ENCODE measurements around the gene ITGAV.

The ITGAV gene

GRCh38 chr2:186612026-186612425, 22.2 kb downstream of the ITGAV start:
- DNase-seq (ENCODE audit: insufficient read length, low spot score), result no peak
- TF ChIP-seq POLR2A (IDR thresholded peaks at IDR 0.05; ENCODE audit: low read depth, low read length), result no peak
- no peak for FAIRE-seq

DNA sequence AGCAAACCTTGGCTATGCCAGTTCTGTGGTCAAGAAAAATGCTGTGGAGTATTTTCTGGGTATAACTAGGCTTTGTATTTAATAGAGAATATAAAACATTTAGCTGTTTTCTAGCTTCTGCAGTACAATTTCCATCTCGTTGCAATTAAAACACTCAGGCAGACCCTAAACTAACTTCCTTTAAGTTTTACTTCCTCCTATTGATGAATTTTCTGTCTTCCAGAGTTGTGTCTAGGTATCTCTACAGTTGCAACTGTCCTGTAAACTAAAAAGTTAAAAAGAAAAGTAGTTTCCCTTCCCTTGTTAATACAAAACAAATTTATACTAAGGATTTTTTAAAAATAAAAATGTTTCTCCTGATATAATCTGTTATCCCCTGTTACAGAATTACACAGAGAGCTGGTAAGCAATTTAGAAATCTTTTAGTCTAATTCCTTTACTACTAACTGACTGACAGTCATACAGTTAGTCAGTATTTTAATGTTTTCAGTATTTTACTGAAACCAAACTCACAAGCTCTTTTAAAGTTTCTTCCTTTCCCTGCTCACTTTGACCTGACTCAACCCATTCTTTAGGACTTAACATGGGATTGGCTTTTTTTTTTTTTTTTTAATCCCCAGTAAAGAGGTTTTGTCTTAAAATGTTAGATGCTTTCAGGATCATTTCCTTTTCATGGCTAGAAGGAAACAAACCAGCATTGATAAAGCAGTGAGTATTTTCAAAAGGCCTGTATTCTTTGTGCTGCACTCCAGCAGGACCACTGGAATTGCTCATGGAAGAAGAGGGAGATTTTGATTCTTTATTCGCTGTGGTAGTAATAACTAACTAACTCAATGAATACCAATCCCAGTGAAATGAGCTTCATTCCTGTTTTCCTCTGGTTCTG, 22.9 kb downstream of the ITGAV start:
- FAIRE-seq (no peak), DNase-seq (ENCODE audit: insufficient read length, low spot score) (no peak)
- no peak for TF ChIP-seq POLR2A (IDR thresholded peaks at IDR 0.05; ENCODE audit: low read depth, low read length)

DNA sequence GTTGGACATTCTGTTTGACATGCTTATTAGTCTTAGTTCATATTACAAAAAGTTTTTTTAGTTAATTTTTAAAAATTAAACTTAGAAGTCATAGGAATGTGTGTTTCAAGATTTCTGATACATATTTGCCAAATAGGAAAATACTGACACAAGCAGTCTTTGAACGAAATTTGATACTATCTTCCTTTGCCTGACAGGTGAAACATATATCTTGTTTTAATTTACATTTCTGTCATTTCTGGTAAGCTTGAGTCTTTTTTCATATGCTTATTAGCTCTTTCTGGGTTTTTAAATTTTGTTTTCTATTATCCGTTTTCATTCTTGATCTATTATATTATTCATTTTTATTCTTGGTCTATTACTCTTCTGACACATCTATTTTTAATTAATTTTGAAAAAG, 24.5 kb downstream of the ITGAV start:
- no peak for TF ChIP-seq POLR2A (IDR thresholded peaks at IDR 0.05; ENCODE audit: low read depth, low read length)
- FAIRE-seq, result no peak
- DNase-seq (ENCODE audit: insufficient read length, low spot score), result no peak

DNA sequence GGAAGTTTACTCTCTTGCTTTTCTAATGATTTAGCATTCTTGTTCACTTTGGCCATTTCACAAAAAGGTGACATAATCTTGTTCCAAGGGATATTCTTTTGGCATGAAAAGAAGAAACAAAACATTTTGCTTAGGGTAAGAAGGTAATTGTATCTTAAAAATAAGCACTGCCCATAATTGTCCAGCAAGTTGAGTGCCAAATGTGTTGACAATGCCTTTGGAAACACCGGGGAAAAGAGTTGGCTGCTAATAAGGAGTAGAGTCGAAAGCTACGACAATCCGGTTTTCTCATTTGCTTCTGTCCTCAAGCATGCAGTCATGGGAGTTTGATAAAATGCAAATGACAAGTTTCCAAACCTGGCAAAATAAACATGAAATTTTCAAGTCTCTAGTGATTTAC, 27.3 kb downstream of the ITGAV start:
- no peak for TF ChIP-seq POLR2A (IDR thresholded peaks at IDR 0.05; ENCODE audit: low read depth, low read length)
- no peak for DNase-seq (ENCODE audit: insufficient read length, low spot score)
- FAIRE-seq, result no peak

- no peak for TF ChIP-seq POLR2A (IDR thresholded peaks at IDR 0.05; ENCODE audit: low read depth, low read length)
- FAIRE-seq (no peak), DNase-seq (ENCODE audit: insufficient read length, low spot score) (no peak)
Observed at GRCh38 chr2:186617771-186618170, 27.9 kb downstream of the ITGAV start.

GRCh38 chr2:186618696-186619095, 28.8 kb downstream of the ITGAV start:
- DNase-seq (ENCODE audit: insufficient read length, low spot score), result no peak
- no peak for FAIRE-seq
- no peak for TF ChIP-seq POLR2A (IDR thresholded peaks at IDR 0.05; ENCODE audit: low read depth, low read length)

DNA sequence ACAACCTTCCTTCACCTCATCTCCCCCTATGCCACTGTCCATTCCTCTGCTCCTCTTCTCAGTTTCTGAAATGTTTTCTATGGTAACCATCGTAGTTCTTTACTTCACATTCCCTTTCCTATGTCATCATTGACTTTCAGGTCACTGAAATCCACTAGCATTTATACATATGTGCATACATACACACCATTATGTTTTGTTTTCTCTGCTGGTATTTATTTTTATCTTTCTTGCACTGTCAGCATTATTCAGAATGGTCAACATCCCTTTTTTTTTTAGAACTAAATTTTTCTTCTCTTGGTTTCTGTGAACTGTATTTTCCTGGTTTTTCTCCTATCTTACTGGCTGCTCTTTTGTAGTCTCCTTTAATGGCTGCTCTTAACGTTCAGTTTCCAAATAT, 33.2 kb downstream of the ITGAV start:
- FAIRE-seq, result no peak
- no peak for TF ChIP-seq POLR2A (IDR thresholded peaks at IDR 0.05; ENCODE audit: low read depth, low read length)
- no peak for DNase-seq (ENCODE audit: insufficient read length, low spot score)

GRCh38 chr2:186624276-186624675, 34.4 kb downstream of the ITGAV start:
- FAIRE-seq, result no peak

DNA sequence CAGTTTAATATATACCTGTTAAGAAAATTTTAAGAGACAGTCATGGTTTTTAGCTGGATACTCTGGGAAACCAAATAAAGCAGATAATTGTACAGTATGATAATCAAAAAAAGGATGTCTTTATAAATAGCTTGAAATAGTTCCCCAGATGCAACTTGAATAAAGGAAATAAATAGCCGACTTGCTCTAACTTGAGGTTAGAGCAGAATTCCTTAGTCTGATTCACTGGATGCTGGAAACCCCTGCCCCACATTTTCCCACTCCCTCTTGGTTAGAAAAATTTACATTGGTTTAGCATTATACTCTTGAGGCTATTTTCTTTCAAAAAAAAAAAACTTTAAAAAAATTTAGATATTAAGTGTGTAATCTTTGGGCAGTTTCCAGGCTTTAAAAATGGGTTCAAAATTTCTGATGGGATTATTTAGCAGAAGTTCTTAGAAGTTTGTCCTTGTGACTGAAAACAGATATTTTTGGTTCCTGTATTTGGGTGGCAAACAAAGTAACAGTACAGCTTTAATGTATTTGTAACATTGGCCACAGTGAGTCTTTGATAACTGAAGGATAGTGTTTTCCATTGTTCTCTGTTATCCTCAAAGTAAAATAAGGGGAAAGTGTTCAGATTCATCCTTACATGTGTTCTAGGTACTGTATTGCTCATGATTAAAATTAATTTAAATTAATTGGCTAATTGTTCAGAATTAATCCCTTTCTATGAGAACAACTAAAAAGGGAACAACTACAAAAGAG, 39.6 kb downstream of the ITGAV start:
- FAIRE-seq (no peak), DNase-seq (ENCODE audit: insufficient read length, low spot score) (no peak)
- TF ChIP-seq POLR2A (IDR thresholded peaks at IDR 0.05; ENCODE audit: low read depth, low read length), result no peak

More at GRCh38 chr2:186624276-186624675, 34.4 kb downstream of the ITGAV start:
- TF ChIP-seq POLR2A (IDR thresholded peaks at IDR 0.05; ENCODE audit: low read depth, low read length), result no peak
- no peak for DNase-seq (ENCODE audit: insufficient read length, low spot score)

GRCh38 chr2:186632417-186632816, 42.6 kb downstream of the ITGAV start:
- FAIRE-seq (no peak), DNase-seq (ENCODE audit: insufficient read length, low spot score) (no peak)

GRCh38 chr2:186634701-186635100, 44.8 kb downstream of the ITGAV start:
- DNase-seq (ENCODE audit: insufficient read length, low spot score) (no peak), FAIRE-seq (no peak)
- TF ChIP-seq POLR2A (IDR thresholded peaks at IDR 0.05; ENCODE audit: low read depth, low read length), result no peak

More at GRCh38 chr2:186632417-186632816, 42.6 kb downstream of the ITGAV start:
- no peak for TF ChIP-seq POLR2A (IDR thresholded peaks at IDR 0.05; ENCODE audit: low read depth, low read length)

- no peak for TF ChIP-seq POLR2A (IDR thresholded peaks at IDR 0.05; ENCODE audit: low read depth, low read length)
- no peak for FAIRE-seq
- DNase-seq (ENCODE audit: insufficient read length, low spot score), result no peak
Observed at GRCh38 chr2:186636800-186637496, 47.1 kb downstream of the ITGAV start.

- no peak for FAIRE-seq
- DNase-seq (ENCODE audit: insufficient read length, low spot score), result no peak
- no peak for TF ChIP-seq POLR2A (IDR thresholded peaks at IDR 0.05; ENCODE audit: low read depth, low read length)
Observed at GRCh38 chr2:186637497-186637800, 47.6 kb downstream of the ITGAV start.

GRCh38 chr2:186639939-186640338, 50.1 kb downstream of the ITGAV start:
- TF ChIP-seq POLR2A (IDR thresholded peaks at IDR 0.05; ENCODE audit: low read depth, low read length), result no peak
- FAIRE-seq (peak; percentile 38), DNase-seq (ENCODE audit: insufficient read length, low spot score) (no peak)
